ENCODE results near the gene EEIG1. TPM values are rescaled to one million over a fixed set of nuclear protein-coding genes. Genes with fewer than 3 reads are reported as not detected.

Gene EEIG1
- total RNA-seq, 2 donors from 2014 or later = 8.3 to 11.6 TPM

GRCh38 chr9:127959398-127959797, 21.4 kb downstream of the EEIG1 start:
- Histone ChIP-seq H3K4me3 (no peak overlapping the region), H3K36me3 (no peaks in the 10 kb centered on the region), H3K9me3 (no peaks in the 10 kb centered on the region), H3K4me1 (peaks cover 0 to 53% of the 10 kb centered on the region in 2 donors), H3K27ac (peak overlapping the region; percentile 54 to 75), H3K27me3 (no peaks in the 10 kb centered on the region)
- no peak for TF ChIP-seq CTCF (IDR thresholded peaks at IDR 0.05)
- no peak for DNase-seq (ENCODE audit: low spot score)

GRCh38 chr9:127958728-127959127, 22.1 kb downstream of the EEIG1 start:
- H3K27ac ChIP-seq = no peak overlapping the region
- H3K27me3 ChIP-seq = no peaks in the 10 kb centered on the region
- H3K4me1 ChIP-seq = peaks cover 0 to 53% of the 10 kb centered on the region in 2 donors
- H3K4me3 ChIP-seq = no peak overlapping the region
- H3K36me3 ChIP-seq = no peaks in the 10 kb centered on the region
- H3K9me3 ChIP-seq = no peaks in the 10 kb centered on the region
- TF ChIP-seq CTCF (IDR thresholded peaks at IDR 0.05) = no peak
- DNase-seq (ENCODE audit: low spot score) = no peak

- H3K36me3 ChIP-seq = no peaks in the 10 kb centered on the region
- H3K9me3 ChIP-seq = no peaks in the 10 kb centered on the region
- no peak overlapping the region for H3K4me3 ChIP-seq
- no peaks in the 10 kb centered on the region for H3K27me3 ChIP-seq
- peaks cover 0 to 44% of the 10 kb centered on the region in 2 donors for H3K4me1 ChIP-seq
- DNase-seq (ENCODE audit: low spot score) = no peak
- H3K27ac ChIP-seq = peak overlapping the region; percentile 76 to 86
- peak; percentile 20 to 28 for TF ChIP-seq CTCF (IDR thresholded peaks at IDR 0.05)
Observed at GRCh38 chr9:127955294-127956015, 25.3 kb downstream of the EEIG1 start.

DNA sequence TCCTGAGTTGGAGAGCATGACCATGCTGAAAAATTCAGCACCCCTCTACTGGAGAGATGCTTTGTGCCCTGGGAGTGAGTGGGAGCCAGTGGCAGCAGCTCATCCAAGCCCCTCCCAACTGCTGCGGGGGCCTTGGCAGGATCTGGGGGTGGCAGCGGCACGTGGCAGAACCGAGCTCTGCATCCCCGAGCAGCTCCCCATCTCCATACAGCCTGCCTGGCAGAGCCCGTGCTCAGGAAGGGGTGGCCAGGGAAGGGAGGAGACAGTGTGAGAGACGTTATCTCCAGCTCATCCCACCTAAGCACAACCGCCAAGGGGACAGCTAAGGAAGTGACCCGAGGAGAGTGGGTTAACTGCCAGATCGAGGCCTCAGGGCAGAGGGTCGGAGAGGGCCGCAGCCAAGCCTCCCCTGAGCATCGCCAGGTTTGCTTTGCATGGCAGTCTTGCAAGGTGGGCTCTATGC, 25.9 kb downstream of the EEIG1 start:
- TF ChIP-seq CTCF (IDR thresholded peaks at IDR 0.05) = no peak
- no peaks in the 10 kb centered on the region for H3K9me3 ChIP-seq
- DNase-seq (ENCODE audit: low spot score) = no peak
- no peaks in the 10 kb centered on the region for H3K27me3 ChIP-seq
- H3K36me3 ChIP-seq = no peaks in the 10 kb centered on the region
- no peak overlapping the region for H3K4me3 ChIP-seq
- H3K27ac ChIP-seq = peak overlapping the region; percentile 76 to 86
- H3K4me1 ChIP-seq = peaks cover 0 to 44% of the 10 kb centered on the region in 2 donors

GRCh38 chr9:127953768-127954505, 26.9 kb downstream of the EEIG1 start:
- Histone ChIP-seq H3K36me3 (no peaks in the 10 kb centered on the region), H3K9me3 (no peaks in the 10 kb centered on the region), H3K27me3 (no peaks in the 10 kb centered on the region), H3K4me1 (peaks cover 0 to 51% of the 10 kb centered on the region in 2 donors), H3K27ac (peak overlapping the region; percentile 76 to 86), H3K4me3 (no peak overlapping the region)
- no peak for TF ChIP-seq CTCF (IDR thresholded peaks at IDR 0.05)
- no peak for DNase-seq (ENCODE audit: low spot score)

Data from right atrium auricular region (tissue), 2 donors.